ENCODE measurements around the gene GRAP2.

DNA sequence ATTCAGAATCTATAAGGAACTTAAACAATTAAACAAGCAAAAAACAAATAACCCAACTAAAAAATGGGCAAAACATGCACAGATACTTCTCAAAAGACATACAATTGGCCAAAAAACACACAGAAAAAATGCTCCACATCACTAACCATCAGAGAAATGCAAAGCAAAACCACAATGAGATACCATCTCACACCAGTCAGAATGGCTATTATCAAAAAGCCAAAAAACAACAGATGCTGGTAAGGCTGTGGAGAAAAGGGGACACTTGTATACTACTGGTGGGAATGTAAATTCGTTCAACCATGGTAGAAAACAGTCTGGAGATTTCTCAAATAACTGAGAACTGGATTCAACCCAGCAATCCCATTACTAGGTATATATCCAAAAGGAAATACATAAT, 32.1 kb upstream of the GRAP2 start:
- no peak for TF ChIP-seq POLR2A (IDR thresholded peaks at IDR 0.05; ENCODE audit: low read depth)
- no peak for TF ChIP-seq CTCF (IDR thresholded peaks at IDR 0.05)

Measured in esophagus muscularis mucosa (tissue), 3 donors.